Heart right ventricle (tissue), 16 donors: ENCODE results near the gene SHISAL1. TPM values are rescaled to one million over a fixed set of nuclear protein-coding genes. Genes with fewer than 3 reads are reported as not detected.

Experiments
- ATAC-seq, 8 donors: fragments of 200-7000 bp; cut with Tn5 transposase; one replicate each; pipeline ENCODE4 v1.9.1; 2020; ENCODE audit warnings: mild to moderate bottlenecking in 8 of 8, moderate library complexity in 8 of 8, moderate number of reproducible peaks in 1 of 8
- DNase-seq, 2 donors: peaks; one replicate each; pipeline ENCODE4 v3.0.0-alpha.2; 2020
- H3K27ac ChIP-seq, 10 donors: fragments of 200-600 bp; sonication (generic) in 2 of 10; one replicate each; pipeline versions ENCODE4 v1.5.0 to v1.8.0; 2020 to 2022; ENCODE audit warnings: mild to moderate bottlenecking in 3 of 10
- H3K27me3 ChIP-seq, 7 donors: fragments of 200-600 bp; one replicate each; pipeline ENCODE4 v1.8.0; 2021 to 2022; ENCODE audit warnings: mild to moderate bottlenecking in 2 of 7
- H3K36me3 ChIP-seq, 9 donors: fragments of 200-600 bp; sonication (generic) in 1 of 9; one replicate each; pipeline versions ENCODE4 v1.5.0 to v1.8.0; 2020 to 2022; ENCODE audit warnings: mild to moderate bottlenecking in 2 of 9
- H3K4me1 ChIP-seq, 9 donors: fragments of 200-600 bp; sonication (generic) in 1 of 9; one replicate each; pipeline versions ENCODE4 v1.5.0 to v1.8.0; 2020 to 2022; ENCODE audit warnings: mild to moderate bottlenecking in 4 of 9
- H3K4me3 ChIP-seq, 10 donors: fragments of 200-600 bp; sonication (generic) in 2 of 10; one replicate each; pipeline versions ENCODE4 v1.5.0 to v1.8.0; 2020 to 2022; ENCODE audit warnings: mild to moderate bottlenecking in 7 of 10, moderate library complexity in 2 of 10
- H3K9me3 ChIP-seq, 11 donors: fragments of 200-600 bp in 10 of 11; sonication (generic) in 2 of 11; one replicate each; pipeline versions ENCODE4 v1.5.0 to v1.8.0; 2013 to 2022; ENCODE audit warnings: mild to moderate bottlenecking in 2 of 11, control low read depth in 1 of 11, moderate library complexity in 1 of 11
- CTCF ChIP-seq, 9 donors: fragments of 200-600 bp; sonication (generic) in 2 of 9; IDR thresholded peaks; one replicate each; pipeline versions ENCODE4 v1.5.0 to v1.8.0; 2021 to 2022; ENCODE audit warnings: antibody characterized with exemption in 9 of 9, mild to moderate bottlenecking in 5 of 9, moderate library complexity in 1 of 9
- WGBS, 2 donors: extraction: QIAGEN DNeasy Blood & Tissue Kit; methylation state at CpG; one replicate each; pipeline ENCODE4 v1.1.7; 2013; ENCODE audit warnings: inconsistent platforms in 1 of 2; 5-methylcytosine and 5-hydroxymethylcytosine counted together
- intact Hi-C, 10 donors: fragments of 100-400 bp; cut with DNase I; formaldehyde crosslinking; loops; one replicate each; pipeline versions ENCODE4 v1.11.1 to v1.14.2; 2022
- polyA plus RNA-seq, 2 donors: library from polyadenylated mRNA; stranded (reverse); fragments of 200-250 nt; gene quantifications; one replicate each; pipeline ENCODE4 v1.2.3, GENCODE V29; 2013
- total RNA-seq, 10 donors: library from RNA; stranded (reverse); fragmentation: NEBNext Ultra II Directional in 3 of 10; extraction: Animal tissue kit (Norgen Biotek cat#: 25700) in 3 of 10; gene quantifications; one replicate each; pipeline versions ENCODE4 v1.2.1 to v1.2.4, GENCODE V29; 2021 to 2023
- donor health status: Arrhythmogenic right ventricular cardiomyopathy.
- donor health status: ischemic (EF 13 %, LVEDD 7.1; RV severe dilation, severe dysfunction).
- donor health status: healthy with polysubstance abuse.
- donor health status: DM: no; HTN: yes; CAD: no.
- donor health status: DM: no; HTN: no; CAD: no.
- donor health status: ischemic (EF 25% LVEDD 6.9; RV normal size, moderate dysfunction).
- donor health status: ischemic (EF 25% LVEDD 5.7; RV mildly dilated, moderate dysfunction).
- donor health status: healthy.
- donor health status: DM: yes; HTN: yes; CAD: no.
- donor health status: Ischemic cardiomyopathy.
- donor health status: ischemic (EF 35%, LVEDD 5.7; RV mildly dilated, moderate dysfunction).
- donor health status: nonischemic (EF 11% LVEDD 7.7; RV severe dilation, severe dysfunction).
- donor health status: DM: yes; HTN: yes; CAD: no.
- donor health status: PGD.
- donor health status: ischemic (EF 29% LVEDD 5.4; RV normal size, mild dysfunction).
- donor health status: nonischemic (EF 23%, LVEDD 6.1; RV moderate dilation, normal function).

The SHISAL1 gene
- total and polyA plus RNA-seq, 12 donors = 0.15 to 1.7 (median 0.63) TPM

- intact Hi-C loops = no loop called here
- Histone ChIP-seq H3K27ac (no peak overlapping the region), H3K4me3 (no peak overlapping the region), H3K36me3 (no peaks in the 10 kb centered on the region), H3K4me1 (peaks cover 0 to 5% (median 0%) of the 10 kb centered on the region in 9 donors), H3K27me3 (peaks cover 0 to 5% (median 0%) of the 10 kb centered on the region in 7 donors), H3K9me3 (peaks cover 0 to 29% (median 9%) of the 10 kb centered on the region in 11 donors)
- no peak for ATAC-seq
- no peak for TF ChIP-seq CTCF (IDR thresholded peaks at IDR 0.05)
- WGBS, 2 donors = 94 to 95% methylated on average over 10 of the region's 10 CpGs
- DNase-seq = no peak
These were observed 63.8 kb downstream of the SHISAL1 start for GRCh38 chr22:44248926-44249325.

- DNase-seq = no peak
- Histone ChIP-seq H3K27me3 (peaks cover 0 to 5% (median 0%) of the 10 kb centered on the region in 7 donors), H3K4me1 (peaks cover 0 to 5% (median 0%) of the 10 kb centered on the region in 9 donors), H3K4me3 (no peak overlapping the region), H3K27ac (no peak overlapping the region), H3K9me3 (peaks cover 0 to 29% (median 9%) of the 10 kb centered on the region in 11 donors), H3K36me3 (no peaks in the 10 kb centered on the region)
- WGBS, 2 donors = 90 to 93% methylated on average over 25 of the region's 25 CpGs
- TF ChIP-seq CTCF (IDR thresholded peaks at IDR 0.05) = no peak
- intact Hi-C loops = no loop called here
- no peak for ATAC-seq
These were observed 64.5 kb downstream of the SHISAL1 start for GRCh38 chr22:44247923-44248892.

- DNase-seq (no peak), ATAC-seq (no peak)
- Histone ChIP-seq H3K36me3 (no peaks in the 10 kb centered on the region), H3K4me3 (no peak overlapping the region), H3K27me3 (peaks cover 0 to 9% (median 5%) of the 10 kb centered on the region in 7 donors), H3K4me1 (peaks cover 0 to 5% (median 0%) of the 10 kb centered on the region in 9 donors), H3K9me3 (peaks cover 0 to 29% (median 9%) of the 10 kb centered on the region in 11 donors), H3K27ac (no peak overlapping the region)
- intact Hi-C loops = no loop called here
- 87 to 90% methylated on average over 5 of the region's 5 CpGs for WGBS, 2 donors
- no peak for TF ChIP-seq CTCF (IDR thresholded peaks at IDR 0.05)
These were observed 65.4 kb downstream of the SHISAL1 start for GRCh38 chr22:44247346-44247745.

- DNase-seq (no peak), ATAC-seq (no peak)
- Histone ChIP-seq H3K4me1 (peaks cover 0 to 5% (median 0%) of the 10 kb centered on the region in 9 donors), H3K36me3 (no peaks in the 10 kb centered on the region), H3K4me3 (no peak overlapping the region), H3K9me3 (peaks cover 0 to 29% (median 9%) of the 10 kb centered on the region in 11 donors), H3K27ac (no peak overlapping the region), H3K27me3 (peaks cover 0 to 14% (median 5%) of the 10 kb centered on the region in 7 donors)
- WGBS, 2 donors = 82 to 86% methylated on average over 8 of the region's 8 CpGs
- intact Hi-C loops = no loop called here
- no peak for TF ChIP-seq CTCF (IDR thresholded peaks at IDR 0.05)
These were observed 66.0 kb downstream of the SHISAL1 start for GRCh38 chr22:44246615-44247326.
